H9 (cell line): ENCODE results near the gene FOXL1. TPM values are rescaled to one million over a fixed set of nuclear protein-coding genes. Genes with fewer than 3 reads are reported as not detected.

Source experiments
- DNase-seq: peaks from one replicate; pipeline ENCODE4 v3.0.0-alpha.2; 2017
- H2AFZ ChIP-seq: one replicate; pipeline ENCODE4 v1.6.1; 2013; ENCODE audit warnings: mild to moderate bottlenecking, low read length, control low read depth, moderate library complexity
- H2AK5ac ChIP-seq: 2 replicates; pipeline ENCODE4 v1.6.1; 2013; ENCODE audit warnings: low read length, control low read depth, mixed read lengths; ENCODE audit not compliant: insufficient read length
- H2BK120ac ChIP-seq: one replicate; pipeline ENCODE4 v1.6.1; 2013; ENCODE audit warnings: low read depth, mild to moderate bottlenecking, low read length, control low read depth, inconsistent platforms; ENCODE audit not compliant: poor library complexity, severe bottlenecking
- H2BK12ac ChIP-seq: 2 replicates; pipeline ENCODE4 v1.6.1; 2013; ENCODE audit warnings: low read length, control low read depth, mixed read lengths, low read depth; ENCODE audit not compliant: insufficient read length
- H2BK15ac ChIP-seq: 2 replicates; pipeline ENCODE4 v1.6.1; 2013; ENCODE audit warnings: low read depth, low read length, control low read depth
- H2BK20ac ChIP-seq: one replicate; pipeline ENCODE4 v1.6.1; 2013; ENCODE audit warnings: low read depth, mild to moderate bottlenecking, low read length, control low read depth, inconsistent platforms; ENCODE audit not compliant: poor library complexity, severe bottlenecking
- H2BK5ac ChIP-seq: 2 replicates; pipeline ENCODE4 v1.6.1; 2013; ENCODE audit warnings: low read length, control low read depth, mixed read lengths; ENCODE audit not compliant: insufficient read length
- H3K14ac ChIP-seq: 2 replicates; pipeline ENCODE4 v1.6.1; 2013; ENCODE audit warnings: low read length, control low read depth; ENCODE audit not compliant: insufficient read depth
- H3K18ac ChIP-seq: 2 replicates; pipeline ENCODE4 v1.6.1; 2013; ENCODE audit warnings: low read depth, mild to moderate bottlenecking, mixed read lengths, low read length, control low read depth; ENCODE audit not compliant: insufficient read length
- H3K23ac ChIP-seq: 2 replicates; pipeline ENCODE4 v1.6.1; 2013; ENCODE audit warnings: low read length, control low read depth, mixed read lengths, low read depth; ENCODE audit not compliant: insufficient read length
- H3K23me2 ChIP-seq: 2 replicates; pipeline ENCODE4 v1.6.1; 2013; ENCODE audit warnings: low read depth, mild to moderate bottlenecking, mixed read lengths, low read length, control low read depth; ENCODE audit not compliant: insufficient read length, poor library complexity, severe bottlenecking
- H3K27ac ChIP-seq: 2 replicates; pipeline ENCODE4 v1.5.1; 2013; ENCODE audit warnings: low read length, control low read depth, mixed read lengths, low read depth; ENCODE audit not compliant: insufficient read length
- H3K27me3 ChIP-seq: 2 replicates; pipeline ENCODE4 v1.6.1; 2013; ENCODE audit warnings: low read length, control low read depth, inconsistent platforms; ENCODE audit not compliant: insufficient read depth
- H3K4ac ChIP-seq: 2 replicates; pipeline ENCODE4 v1.6.1; 2013; ENCODE audit warnings: low read depth, mild to moderate bottlenecking, control low read depth, inconsistent platforms, low read length, moderate library complexity
- H3K4me1 ChIP-seq: 2 replicates; pipeline ENCODE4 v1.6.1; 2013; ENCODE audit warnings: low read length, control low read depth, inconsistent platforms; ENCODE audit not compliant: insufficient read depth
- H3K4me2 ChIP-seq: 2 replicates; pipeline ENCODE4 v1.6.1; 2013; ENCODE audit warnings: low read length, control low read depth, mixed read lengths; ENCODE audit not compliant: insufficient read length, insufficient read depth
- H3K56ac ChIP-seq: 2 replicates; pipeline ENCODE4 v1.6.1; 2013; ENCODE audit warnings: low read depth, mild to moderate bottlenecking, mixed read lengths, low read length, control low read depth; ENCODE audit not compliant: insufficient read length
- H3K79me1 ChIP-seq: 2 replicates; pipeline ENCODE4 v1.6.1; 2013; ENCODE audit warnings: low read depth, mild to moderate bottlenecking, moderate library complexity, low read length, control low read depth, inconsistent platforms; ENCODE audit not compliant: insufficient read depth, poor library complexity, severe bottlenecking
- H3K79me2 ChIP-seq: 2 replicates; pipeline ENCODE4 v1.6.1; 2013; ENCODE audit warnings: low read length, control low read depth, inconsistent platforms; ENCODE audit not compliant: insufficient read depth
- H3K9ac ChIP-seq: 2 replicates; pipeline ENCODE4 v1.6.1; 2013; ENCODE audit warnings: low read length, control low read depth, mixed read lengths; ENCODE audit not compliant: insufficient read length; ENCODE audit errors: extremely low read depth
- H3K9me3 ChIP-seq: one replicate; pipeline ENCODE4 v1.6.1; 2013; ENCODE audit warnings: low read depth, low read length, inconsistent platforms; ENCODE audit not compliant: control insufficient read depth
- H3T11ph ChIP-seq: one replicate; pipeline ENCODE4 v1.6.1; 2013; ENCODE audit warnings: mild to moderate bottlenecking, low read length, control low read depth, inconsistent platforms
- H4K20me1 ChIP-seq: one replicate; pipeline ENCODE4 v1.6.1; 2013; ENCODE audit not compliant: control insufficient read depth, insufficient read length, insufficient read depth
- H4K5ac ChIP-seq: 2 replicates; pipeline ENCODE4 v1.6.1; 2013; ENCODE audit warnings: low read depth, mild to moderate bottlenecking, mixed read lengths, low read length, control low read depth; ENCODE audit not compliant: insufficient read length
- H4K8ac ChIP-seq: replicated peaks from 2 replicates; pipeline ENCODE4 v1.6.1; 2013; ENCODE audit warnings: low read length, control low read depth, mixed read lengths, low read depth; ENCODE audit not compliant: insufficient read length
- H4K91ac ChIP-seq: 2 replicates; pipeline ENCODE4 v1.6.1; 2013; ENCODE audit warnings: low read depth, mild to moderate bottlenecking, moderate library complexity, mixed read lengths, low read length, control low read depth; ENCODE audit not compliant: insufficient read length
- H3K27ac Mint-ChIP-seq, 3 experiments: 2 replicates in 2 of 3; 3 replicates in 1 of 3; pipeline ENCODE4 v1.8.0; 2020 to 2021; ENCODE audit warnings: mixed read lengths in 3 of 3, mild to moderate bottlenecking in 1 of 3, moderate library complexity in 1 of 3
- H3K27me3 Mint-ChIP-seq: 2 replicates; pipeline ENCODE4 v1.8.0; 2021; ENCODE audit warnings: low read depth, mild to moderate bottlenecking, moderate library complexity, mixed read lengths
- H3K36me3 Mint-ChIP-seq, 3 experiments: 2 replicates in 2 of 3; 3 replicates in 1 of 3; pipeline ENCODE4 v1.8.0; 2020 to 2021; ENCODE audit warnings: low read depth in 3 of 3, mixed read lengths in 3 of 3; ENCODE audit not compliant: insufficient read depth in 1 of 3
- H3K4me1 Mint-ChIP-seq, 2 experiments: 2 replicates each; pipeline ENCODE4 v1.8.0; 2020; ENCODE audit warnings: mixed read lengths in 2 of 2
- H3K4me3 Mint-ChIP-seq, 2 experiments: 2 replicates in 1 of 2; 3 replicates in 1 of 2; pipeline ENCODE4 v1.8.0; 2020 to 2021; ENCODE audit warnings: mild to moderate bottlenecking in 2 of 2, mixed read lengths in 2 of 2, moderate library complexity in 1 of 2
- H3K9me3 Mint-ChIP-seq, 2 experiments: 2 replicates in 1 of 2; 3 replicates in 1 of 2; pipeline ENCODE4 v1.8.0; 2020; ENCODE audit warnings: mild to moderate bottlenecking in 2 of 2, mixed read lengths in 2 of 2, moderate library complexity in 1 of 2
- WGBS: extraction: QIAGEN DNeasy Blood & Tissue Kit; methylation state at CpG from one replicate; pipeline ENCODE4 v1.1.7; 2013; ENCODE audit warnings: missing lambda C conversion rate, low lambda C conversion rate, mixed read lengths; ENCODE audit not compliant: insufficient read length; ENCODE audit errors: extremely low coverage; 5-methylcytosine and 5-hydroxymethylcytosine counted together
- total RNA-seq: library from RNA; stranded (reverse); gene quantifications from 2 replicates; pipeline ENCODE4 v1.2.1, GENCODE V29; 2021
- TF ChIP-seq, protein P1 (sequence below): fragments of 200-600 bp; sonication (generic); conservative IDR thresholded peaks from 3 replicates; pipeline ENCODE4 v1.8.0; 2021; ENCODE audit warnings: antibody characterized with exemption, mild to moderate bottlenecking

FOXL1 gene
- total RNA-seq, 1 experiment from 2014 or later: 0.09 TPM

DNA sequence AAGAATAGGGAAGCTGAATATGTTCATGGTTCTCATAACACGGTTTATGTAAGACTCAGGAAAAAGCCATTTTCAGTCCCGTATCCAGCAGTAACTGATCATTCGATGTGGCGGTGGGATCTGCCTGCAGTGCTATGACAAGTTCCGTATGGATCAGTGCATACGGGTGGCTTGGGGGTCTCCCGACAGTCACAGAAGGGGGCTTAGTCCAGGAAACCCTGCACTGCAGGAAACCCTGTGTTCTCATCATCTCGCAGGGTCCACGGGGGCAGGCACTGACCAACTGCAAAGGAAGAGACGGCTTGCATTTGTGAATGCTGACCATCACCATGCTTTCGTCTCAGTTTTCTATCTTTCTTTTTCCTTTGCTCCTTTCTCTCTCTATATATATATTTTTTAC lies 31.1 kb upstream of the FOXL1 start:
- Histone ChIP-seq H3K9me3 (no peaks in the 10 kb centered on the region), H4K91ac (no peak overlapping the region), H3K9ac (no peak overlapping the region), H3K23me2 (no peaks in the 10 kb centered on the region), H3K56ac (no peak overlapping the region), H3T11ph (no peak overlapping the region), H4K20me1 (no peaks in the 10 kb centered on the region), H3K4me2 (no peak overlapping the region), H3K4ac (no peak overlapping the region), H2AK5ac (no peak overlapping the region), H2BK12ac (no peak overlapping the region), H2AFZ (no peak overlapping the region), H3K18ac (no peak overlapping the region), H3K79me1 (no peaks in the 10 kb centered on the region), H2BK120ac (no peak overlapping the region), H2BK15ac (no peak overlapping the region), H3K79me2 (no peaks in the 10 kb centered on the region), H3K14ac (no peak overlapping the region), H4K5ac (no peak overlapping the region), H3K27me3 (no peaks in the 10 kb centered on the region), H2BK5ac (no peak overlapping the region), H2BK20ac (no peak overlapping the region), H3K27ac (no peak overlapping the region), H4K8ac (no peak overlapping the region), H3K23ac (no peak overlapping the region), H3K4me1 (no peaks in the 10 kb centered on the region)
- no peaks in the 10 kb centered on the region; a peak in 2 of 7 replicates for H3K36me3 Mint-ChIP-seq
- H3K9me3 Mint-ChIP-seq: no peaks in the 10 kb centered on the region
- no peak for DNase-seq
- no peak overlapping the region for H3K4me3 Mint-ChIP-seq
- H3K27me3 Mint-ChIP-seq: peaks cover 6% of the 10 kb centered on the region
- no peak overlapping the region for H3K27ac Mint-ChIP-seq
- H3K4me1 Mint-ChIP-seq: no peaks in the 10 kb centered on the region
- WGBS: no CpG with 5 or more reads among the region's 11 CpGs
- TF ChIP-seq, protein P1, sequence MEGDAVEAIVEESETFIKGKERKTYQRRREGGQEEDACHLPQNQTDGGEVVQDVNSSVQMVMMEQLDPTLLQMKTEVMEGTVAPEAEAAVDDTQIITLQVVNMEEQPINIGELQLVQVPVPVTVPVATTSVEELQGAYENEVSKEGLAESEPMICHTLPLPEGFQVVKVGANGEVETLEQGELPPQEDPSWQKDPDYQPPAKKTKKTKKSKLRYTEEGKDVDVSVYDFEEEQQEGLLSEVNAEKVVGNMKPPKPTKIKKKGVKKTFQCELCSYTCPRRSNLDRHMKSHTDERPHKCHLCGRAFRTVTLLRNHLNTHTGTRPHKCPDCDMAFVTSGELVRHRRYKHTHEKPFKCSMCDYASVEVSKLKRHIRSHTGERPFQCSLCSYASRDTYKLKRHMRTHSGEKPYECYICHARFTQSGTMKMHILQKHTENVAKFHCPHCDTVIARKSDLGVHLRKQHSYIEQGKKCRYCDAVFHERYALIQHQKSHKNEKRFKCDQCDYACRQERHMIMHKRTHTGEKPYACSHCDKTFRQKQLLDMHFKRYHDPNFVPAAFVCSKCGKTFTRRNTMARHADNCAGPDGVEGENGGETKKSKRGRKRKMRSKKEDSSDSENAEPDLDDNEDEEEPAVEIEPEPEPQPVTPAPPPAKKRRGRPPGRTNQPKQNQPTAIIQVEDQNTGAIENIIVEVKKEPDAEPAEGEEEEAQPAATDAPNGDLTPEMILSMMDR: no peak
